Adrenal gland (tissue), 5 donors: ENCODE results near the gene MAK.

ENCODE experiments used
- CTCF ChIP-seq, 6 experiments: fragments of 450-650 bp in 4 of 6; fragments of 200-600 bp in 2 of 6; sonication (generic) in 1 of 6; IDR thresholded peaks; 1 replicate in 5 of 6; 2 replicates in 1 of 6; pipeline versions ENCODE4 v1.5.1 to v1.8.0; 2016 to 2021; ENCODE audit warnings: antibody characterized with exemption in 6 of 6, mild to moderate bottlenecking in 2 of 6, moderate library complexity in 1 of 6
- POLR2A ChIP-seq, 2 donors: fragments of 450-650 bp; IDR thresholded peaks; one replicate each; pipeline ENCODE4 v1.6.1; 2017; ENCODE audit warnings: antibody characterized with exemption in 2 of 2, mild to moderate bottlenecking in 2 of 2, moderate library complexity in 1 of 2
- donor health status: DM: no; HTN: no; CAD: no.

- TF ChIP-seq CTCF (IDR thresholded peaks at IDR 0.05) (peak; percentile 47 to 61 (median 54)), POLR2A (IDR thresholded peaks at IDR 0.05) (no peak)
These were observed 79.0 kb downstream of the MAK start for GRCh38 chr6:10759312-10759839.
